Uterus (tissue), 2 donors: ENCODE data around the gene IFIH1.

Experiments used
- POLR2A ChIP-seq, 2 donors: fragments of 450-650 bp; IDR thresholded peaks; one replicate each; pipeline ENCODE4 v1.6.1; 2016; ENCODE audit warnings: antibody characterized with exemption in 2 of 2, mild to moderate bottlenecking in 1 of 2, moderate library complexity in 1 of 2
- TF ChIP-seq, protein P1 (sequence below), 4 experiments: fragments of 200-600 bp in 2 of 4; fragments of 450-650 bp in 2 of 4; sonication (generic) in 2 of 4; IDR thresholded peaks; one replicate each; pipeline ENCODE4 v1.5.1; 2016 to 2019; ENCODE audit warnings: antibody characterized with exemption in 4 of 4, mild to moderate bottlenecking in 2 of 4, moderate library complexity in 1 of 4

GRCh38 chr2:162219426-162219825 lies 99.1 kb downstream of the IFIH1 start:
- TF ChIP-seq, protein P1, sequence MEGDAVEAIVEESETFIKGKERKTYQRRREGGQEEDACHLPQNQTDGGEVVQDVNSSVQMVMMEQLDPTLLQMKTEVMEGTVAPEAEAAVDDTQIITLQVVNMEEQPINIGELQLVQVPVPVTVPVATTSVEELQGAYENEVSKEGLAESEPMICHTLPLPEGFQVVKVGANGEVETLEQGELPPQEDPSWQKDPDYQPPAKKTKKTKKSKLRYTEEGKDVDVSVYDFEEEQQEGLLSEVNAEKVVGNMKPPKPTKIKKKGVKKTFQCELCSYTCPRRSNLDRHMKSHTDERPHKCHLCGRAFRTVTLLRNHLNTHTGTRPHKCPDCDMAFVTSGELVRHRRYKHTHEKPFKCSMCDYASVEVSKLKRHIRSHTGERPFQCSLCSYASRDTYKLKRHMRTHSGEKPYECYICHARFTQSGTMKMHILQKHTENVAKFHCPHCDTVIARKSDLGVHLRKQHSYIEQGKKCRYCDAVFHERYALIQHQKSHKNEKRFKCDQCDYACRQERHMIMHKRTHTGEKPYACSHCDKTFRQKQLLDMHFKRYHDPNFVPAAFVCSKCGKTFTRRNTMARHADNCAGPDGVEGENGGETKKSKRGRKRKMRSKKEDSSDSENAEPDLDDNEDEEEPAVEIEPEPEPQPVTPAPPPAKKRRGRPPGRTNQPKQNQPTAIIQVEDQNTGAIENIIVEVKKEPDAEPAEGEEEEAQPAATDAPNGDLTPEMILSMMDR (IDR thresholded peaks at IDR 0.05): no peak
- TF ChIP-seq POLR2A (IDR thresholded peaks at IDR 0.05): no peak
